Epithelial cell of esophagus (primary cell): ENCODE results near the gene PLSCR2.
"Not testable (repeated sequence)": the region's sequence is repeated elsewhere in the genome, so short reads cannot be mapped to it uniquely, and the experiment has no call there.

Source experiments
- DNase-seq: peaks from one replicate; pipeline ENCODE4 v3.0.0; 2010; ENCODE audit warnings: low read depth
- H3K4me3 ChIP-seq: 2 replicates; pipeline ENCODE4 v1.5.1; 2011; ENCODE audit warnings: mild to moderate bottlenecking, low read length, control low read depth
- TF ChIP-seq, protein P1 (sequence below): IDR thresholded peaks from 2 replicates; pipeline ENCODE4 v1.5.1; 2011; ENCODE audit warnings: low read depth, mild to moderate bottlenecking, low read length, control low read depth, inconsistent platforms; ENCODE audit not compliant: insufficient read depth; ENCODE audit errors: missing control alignments

The PLSCR2 gene

DNA sequence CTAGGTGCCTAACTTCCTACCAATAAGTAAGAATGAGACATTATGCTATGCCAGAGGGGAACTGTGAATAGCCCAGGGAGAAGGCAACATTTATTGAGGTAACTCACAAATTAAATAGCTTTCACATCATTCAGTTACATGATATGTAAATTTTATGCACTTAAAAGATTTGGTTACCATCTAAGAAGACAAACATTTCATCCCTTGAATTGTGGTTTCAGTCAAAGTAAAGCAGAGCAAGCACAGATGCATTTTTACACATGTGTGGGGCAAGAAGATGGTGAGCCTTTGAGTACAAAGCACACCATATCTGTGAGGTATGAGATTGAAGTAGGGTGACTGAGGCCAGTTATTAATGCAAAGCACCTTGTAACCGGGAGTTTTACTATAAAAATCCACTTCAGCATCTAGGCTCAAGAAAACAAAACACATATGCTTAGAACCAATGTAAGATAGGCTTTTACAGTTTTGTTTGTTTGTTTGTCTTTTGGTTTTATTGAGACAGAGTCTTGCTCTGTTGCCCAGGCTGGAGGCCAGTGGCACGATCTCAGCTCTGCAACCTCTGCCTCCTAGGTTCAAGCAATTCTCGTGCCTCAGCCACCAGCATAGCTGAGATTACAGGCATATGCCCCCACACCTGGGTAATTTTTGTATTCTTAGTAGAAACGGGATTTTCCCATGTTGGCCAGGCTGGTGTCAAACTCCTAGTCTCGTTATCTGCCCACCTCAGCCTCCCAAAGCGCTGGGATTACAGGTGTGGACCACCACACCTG lies 3.5 kb downstream of the PLSCR2 start:
- DNase-seq: no peak
- TF ChIP-seq, protein P1, sequence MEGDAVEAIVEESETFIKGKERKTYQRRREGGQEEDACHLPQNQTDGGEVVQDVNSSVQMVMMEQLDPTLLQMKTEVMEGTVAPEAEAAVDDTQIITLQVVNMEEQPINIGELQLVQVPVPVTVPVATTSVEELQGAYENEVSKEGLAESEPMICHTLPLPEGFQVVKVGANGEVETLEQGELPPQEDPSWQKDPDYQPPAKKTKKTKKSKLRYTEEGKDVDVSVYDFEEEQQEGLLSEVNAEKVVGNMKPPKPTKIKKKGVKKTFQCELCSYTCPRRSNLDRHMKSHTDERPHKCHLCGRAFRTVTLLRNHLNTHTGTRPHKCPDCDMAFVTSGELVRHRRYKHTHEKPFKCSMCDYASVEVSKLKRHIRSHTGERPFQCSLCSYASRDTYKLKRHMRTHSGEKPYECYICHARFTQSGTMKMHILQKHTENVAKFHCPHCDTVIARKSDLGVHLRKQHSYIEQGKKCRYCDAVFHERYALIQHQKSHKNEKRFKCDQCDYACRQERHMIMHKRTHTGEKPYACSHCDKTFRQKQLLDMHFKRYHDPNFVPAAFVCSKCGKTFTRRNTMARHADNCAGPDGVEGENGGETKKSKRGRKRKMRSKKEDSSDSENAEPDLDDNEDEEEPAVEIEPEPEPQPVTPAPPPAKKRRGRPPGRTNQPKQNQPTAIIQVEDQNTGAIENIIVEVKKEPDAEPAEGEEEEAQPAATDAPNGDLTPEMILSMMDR: no peak
- H3K4me3 ChIP-seq: no peak overlapping the region

DNA sequence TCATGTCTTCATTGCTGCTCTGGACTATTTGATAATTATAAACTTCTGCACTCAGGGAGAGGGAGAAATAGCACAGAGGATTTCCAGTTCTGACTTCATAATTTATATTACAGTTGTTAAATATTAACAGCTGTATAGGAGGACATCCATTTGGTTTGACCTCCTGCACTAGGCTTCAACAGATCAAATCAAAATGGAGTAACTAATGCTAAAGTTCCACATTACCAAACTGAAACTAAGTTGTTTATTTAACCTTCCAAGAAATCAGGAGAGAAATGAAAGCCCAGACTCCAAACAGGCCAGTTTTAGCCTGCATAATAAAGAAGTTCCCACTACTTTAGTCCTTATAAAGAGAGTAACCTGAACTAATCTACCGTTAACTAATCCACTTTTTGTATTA lies 4.6 kb downstream of the PLSCR2 start:
- H3K4me3 ChIP-seq: no peak overlapping the region
- no peak for DNase-seq
- TF ChIP-seq, protein P1: no peak

DNA sequence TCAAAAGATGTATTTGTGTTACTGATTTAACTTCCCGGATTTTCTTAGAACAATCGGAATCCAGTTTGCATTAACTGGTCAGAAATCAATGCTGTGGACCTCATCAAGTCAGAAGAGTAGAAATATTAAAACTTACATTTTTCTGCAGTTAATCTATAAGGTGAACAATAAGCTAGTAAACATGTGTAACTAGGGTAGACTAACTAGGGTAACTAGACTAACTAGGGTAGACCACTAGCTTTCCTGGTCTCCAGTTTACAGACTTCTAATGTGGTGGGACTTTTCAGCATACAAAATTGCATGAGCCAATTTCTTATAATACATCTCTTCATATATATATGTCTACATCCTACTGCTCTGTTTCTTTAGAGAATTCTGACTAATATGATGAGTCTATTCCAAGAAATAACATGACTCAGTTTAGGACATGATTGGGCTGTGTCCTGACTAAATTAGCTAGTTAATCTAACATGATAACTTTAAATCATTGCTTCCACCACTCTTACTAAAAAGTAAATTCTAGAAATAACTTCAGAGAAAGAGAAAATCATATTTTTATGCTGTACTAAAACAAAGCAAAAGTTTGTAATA lies 5.3 kb downstream of the PLSCR2 start:
- DNase-seq: peak; percentile 74
- TF ChIP-seq, protein P1: no peak
- H3K4me3 ChIP-seq: no peak overlapping the region

DNA sequence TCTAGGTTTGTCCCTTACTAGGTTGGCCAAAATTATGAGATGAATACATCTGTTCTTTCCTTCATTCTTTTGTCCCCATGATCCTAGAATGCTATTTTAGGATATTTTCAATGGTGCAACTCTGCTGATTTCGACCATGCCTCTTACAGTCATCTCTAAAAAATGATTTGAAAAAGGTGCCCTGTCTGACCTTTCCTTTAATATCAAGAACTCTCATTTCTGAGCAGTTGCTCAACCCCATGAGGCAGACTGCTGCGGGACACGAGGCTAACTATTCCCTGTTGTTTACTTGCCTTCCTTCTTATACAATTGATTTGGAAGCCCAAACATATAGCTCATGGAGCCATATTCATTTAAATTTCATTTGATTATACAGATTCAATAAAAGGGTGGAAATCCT lies 14.6 kb downstream of the PLSCR2 start:
- TF ChIP-seq, protein P1: no peak
- DNase-seq: no peak
- H3K4me3 ChIP-seq: no peak overlapping the region

DNA sequence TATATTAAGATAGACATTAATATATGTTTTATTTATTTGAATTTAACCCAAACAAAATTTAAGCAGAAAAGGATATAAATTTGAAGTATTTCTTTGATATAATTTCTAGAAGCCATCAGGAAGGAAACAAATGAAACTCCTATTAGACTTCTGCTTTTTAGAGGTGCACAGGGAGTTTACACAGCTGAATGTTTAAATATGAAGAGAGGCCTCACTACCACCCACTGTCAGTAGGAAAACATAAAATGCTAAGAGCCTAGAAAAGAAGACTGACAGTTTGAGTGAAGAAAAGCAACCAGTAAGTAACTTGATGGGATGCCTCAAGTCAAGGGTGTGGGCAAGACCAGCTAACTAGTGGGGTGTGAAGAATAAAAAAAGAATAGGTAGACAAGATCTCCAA lies 19.7 kb downstream of the PLSCR2 start:
- H3K4me3 ChIP-seq: no peak overlapping the region
- no peak for DNase-seq
- TF ChIP-seq, protein P1: no peak

DNA sequence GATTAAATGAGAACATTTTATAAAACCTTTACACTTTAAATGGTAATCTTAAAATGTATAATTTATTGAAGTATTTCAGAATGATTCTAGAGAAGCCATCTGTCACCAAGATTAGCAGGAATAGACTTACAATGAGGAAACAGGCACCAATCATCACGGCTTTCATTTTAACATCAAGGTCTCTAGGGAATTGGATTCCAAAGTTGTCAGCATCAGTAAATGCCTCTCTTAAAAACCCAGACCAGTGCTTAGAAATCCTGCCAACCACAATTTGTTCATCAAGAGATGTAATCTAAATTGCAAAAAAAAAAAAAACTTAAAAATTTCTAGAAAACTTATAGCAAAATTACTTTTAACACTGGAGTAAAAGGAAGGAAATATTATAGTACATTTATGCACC lies 20.3 kb downstream of the PLSCR2 start:
- no peak overlapping the region for H3K4me3 ChIP-seq
- DNase-seq: no peak
- TF ChIP-seq, protein P1: no peak

DNA sequence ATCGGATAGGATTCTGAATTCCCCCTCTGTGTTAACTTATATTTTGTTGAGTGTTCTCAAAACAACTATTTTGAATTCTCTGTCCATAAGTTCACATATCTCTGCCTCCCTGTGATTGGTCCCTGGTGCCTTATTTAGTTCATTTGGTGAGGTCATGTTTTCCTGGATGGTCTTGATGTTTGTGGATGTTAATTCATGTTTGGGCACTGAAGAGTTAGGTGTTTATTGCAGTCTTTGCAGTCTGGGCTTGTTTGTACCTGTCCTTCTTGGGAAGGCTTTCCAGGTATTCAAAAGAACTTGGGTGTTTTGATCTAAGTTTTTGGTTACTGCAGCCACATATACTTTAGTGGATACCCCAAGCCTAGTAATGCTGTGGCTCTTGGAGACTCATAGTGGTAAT lies 23.3 kb downstream of the PLSCR2 start:
- DNase-seq: peak; percentile 73
- TF ChIP-seq, protein P1: no peak
- H3K4me3 ChIP-seq: no peak overlapping the region

DNA sequence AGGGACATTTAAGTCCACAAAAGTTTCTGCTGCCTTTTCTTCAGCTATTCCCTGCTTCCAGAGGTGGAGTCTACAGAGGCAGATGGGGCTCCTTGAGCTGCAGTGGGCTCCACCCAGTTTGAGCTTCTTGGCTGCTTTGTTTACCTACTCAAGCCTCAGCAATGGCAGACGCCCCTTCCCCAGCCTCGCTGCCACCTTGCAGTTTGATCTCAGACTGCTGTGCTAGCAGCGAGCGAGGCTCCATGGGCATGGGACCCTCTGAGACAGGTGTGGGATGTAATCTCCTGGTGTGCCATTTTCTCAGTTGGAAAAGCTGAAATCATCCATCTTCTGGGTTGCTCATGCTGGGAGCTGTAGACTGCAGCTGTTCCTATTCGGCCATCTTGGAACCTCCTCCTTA lies 29.1 kb downstream of the PLSCR2 start:
- DNase-seq: not testable (repeated sequence)

More for the DNA sequence above, 29.1 kb downstream of the PLSCR2 start:
- H3K4me3 ChIP-seq: not testable (repeated sequence)
